ENCODE measurements around the gene GOLGA8T.
"Not testable (repeated sequence)": the region's sequence is repeated elsewhere in the genome, so short reads cannot be mapped to it uniquely, and the experiment has no call there.

The GOLGA8T gene, protein sequence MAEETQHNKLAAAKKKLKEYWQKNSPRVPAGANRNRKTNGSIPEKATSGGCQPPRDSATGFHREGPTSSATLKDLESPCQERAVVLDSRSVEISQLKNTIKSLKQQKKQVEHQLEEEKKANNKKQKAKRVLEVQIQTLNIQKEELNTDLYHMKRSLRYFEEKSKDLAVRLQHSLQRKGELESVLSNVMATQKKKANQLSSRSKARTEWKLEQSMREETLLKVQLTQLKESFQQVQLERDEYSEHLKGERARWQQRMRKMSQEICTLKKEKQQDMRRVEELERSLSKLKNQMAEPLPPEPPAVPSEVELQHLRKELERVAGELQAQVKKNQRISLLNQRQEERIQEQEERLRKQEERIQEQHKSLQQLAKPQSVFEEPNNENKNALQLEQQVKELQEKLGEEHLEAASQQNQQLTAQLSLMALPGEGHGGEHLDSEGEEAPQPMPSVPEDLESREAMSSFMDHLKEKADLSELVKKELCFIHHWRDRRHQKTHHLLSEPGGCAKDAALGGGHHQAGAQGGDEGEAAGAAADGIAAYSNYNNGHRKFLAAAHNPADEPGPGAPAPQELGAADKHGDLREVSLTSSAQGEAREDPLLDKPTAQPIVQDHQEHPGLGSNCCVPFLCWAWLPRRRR

GRCh38 chr15:30134751-30135150 lies at the start of gene GOLGA8T:
Gene GOLGA8T (plus strand): TSS chr15:30135051. CDS start chr15:30135149, 98 bp downstream.
- H2AFZ ChIP-seq (ENCODE audit: low read depth, low read length); H3K4me3 ChIP-seq (ENCODE audit: low read length); H3K4me1 ChIP-seq (ENCODE audit: insufficient read depth, low read length); H3K27me3 ChIP-seq (ENCODE audit: insufficient read depth, low read length); H3K9me3 ChIP-seq (ENCODE audit: low read length); H3K36me3 ChIP-seq (ENCODE audit: insufficient read depth, low read length): not testable (repeated sequence)

- H2AFZ ChIP-seq (ENCODE audit: low read depth, low read length); H3K36me3 ChIP-seq (ENCODE audit: insufficient read depth, low read length); H3K4me3 ChIP-seq (ENCODE audit: low read length); H3K4me1 ChIP-seq (ENCODE audit: insufficient read depth, low read length); H3K9me3 ChIP-seq (ENCODE audit: low read length); H3K27me3 ChIP-seq (ENCODE audit: insufficient read depth, low read length): not testable (repeated sequence)
These were observed 37.0 kb upstream of the GOLGA8T start for GRCh38 chr15:30097827-30098226.

GRCh38 chr15:30102890-30103289 lies 32.0 kb upstream of the GOLGA8T start:
- H3K4me3 ChIP-seq (ENCODE audit: low read length); H2AFZ ChIP-seq (ENCODE audit: low read depth, low read length); H3K27me3 ChIP-seq (ENCODE audit: insufficient read depth, low read length); H3K9me3 ChIP-seq (ENCODE audit: low read length); H3K36me3 ChIP-seq (ENCODE audit: insufficient read depth, low read length); H3K4me1 ChIP-seq (ENCODE audit: insufficient read depth, low read length): not testable (repeated sequence)

GRCh38 chr15:30103941-30104507 lies 30.8 kb upstream of the GOLGA8T start:
- not testable (repeated sequence) for H2AFZ ChIP-seq (ENCODE audit: low read depth, low read length); H3K4me1 ChIP-seq (ENCODE audit: insufficient read depth, low read length); H3K9me3 ChIP-seq (ENCODE audit: low read length); H3K27me3 ChIP-seq (ENCODE audit: insufficient read depth, low read length); H3K36me3 ChIP-seq (ENCODE audit: insufficient read depth, low read length); H3K4me3 ChIP-seq (ENCODE audit: low read length)

DNA sequence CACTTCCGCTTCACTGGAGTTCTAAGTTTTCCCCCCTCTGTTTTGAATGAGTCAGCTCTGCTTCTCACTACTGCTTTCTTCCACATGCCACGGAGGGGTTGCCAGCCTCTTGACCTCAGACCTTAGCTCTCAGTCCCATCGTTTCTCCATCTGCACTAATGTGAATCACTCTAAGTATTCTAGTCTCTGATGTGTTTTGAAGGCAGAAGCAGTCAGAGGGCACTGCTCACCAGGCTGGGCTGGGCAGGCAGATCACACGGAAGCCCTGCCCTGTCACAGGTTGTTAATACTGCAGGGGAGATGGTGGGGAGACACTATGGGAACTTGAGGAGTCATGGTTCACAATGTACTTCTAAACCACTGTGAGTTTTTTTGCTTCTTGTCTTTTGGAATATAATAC lies 24.3 kb upstream of the GOLGA8T start:
- H3K27me3 ChIP-seq (ENCODE audit: insufficient read depth, low read length); H2AFZ ChIP-seq (ENCODE audit: low read depth, low read length); H3K4me3 ChIP-seq (ENCODE audit: low read length); H3K4me1 ChIP-seq (ENCODE audit: insufficient read depth, low read length); H3K9me3 ChIP-seq (ENCODE audit: low read length); H3K36me3 ChIP-seq (ENCODE audit: insufficient read depth, low read length): not testable (repeated sequence)

GRCh38 chr15:30130066-30130465 lies 4.8 kb upstream of the GOLGA8T start:
- H3K9me3 ChIP-seq (ENCODE audit: low read length); H3K36me3 ChIP-seq (ENCODE audit: insufficient read depth, low read length); H3K4me1 ChIP-seq (ENCODE audit: insufficient read depth, low read length); H3K4me3 ChIP-seq (ENCODE audit: low read length); H2AFZ ChIP-seq (ENCODE audit: low read depth, low read length); H3K27me3 ChIP-seq (ENCODE audit: insufficient read depth, low read length): not testable (repeated sequence)

- not testable (repeated sequence) for H3K9me3 ChIP-seq (ENCODE audit: low read length); H3K36me3 ChIP-seq (ENCODE audit: insufficient read depth, low read length); H3K4me1 ChIP-seq (ENCODE audit: insufficient read depth, low read length); H2AFZ ChIP-seq (ENCODE audit: low read depth, low read length); H3K4me3 ChIP-seq (ENCODE audit: low read length); H3K27me3 ChIP-seq (ENCODE audit: insufficient read depth, low read length)
These were observed 8.4 kb downstream of the GOLGA8T start for GRCh38 chr15:30143246-30143645.

- H3K4me3 ChIP-seq (ENCODE audit: low read length); H3K27me3 ChIP-seq (ENCODE audit: insufficient read depth, low read length); H3K4me1 ChIP-seq (ENCODE audit: insufficient read depth, low read length); H2AFZ ChIP-seq (ENCODE audit: low read depth, low read length); H3K36me3 ChIP-seq (ENCODE audit: insufficient read depth, low read length); H3K9me3 ChIP-seq (ENCODE audit: low read length): not testable (repeated sequence)
These were observed 15.0 kb downstream of the GOLGA8T start for GRCh38 chr15:30149891-30150290.

DNA sequence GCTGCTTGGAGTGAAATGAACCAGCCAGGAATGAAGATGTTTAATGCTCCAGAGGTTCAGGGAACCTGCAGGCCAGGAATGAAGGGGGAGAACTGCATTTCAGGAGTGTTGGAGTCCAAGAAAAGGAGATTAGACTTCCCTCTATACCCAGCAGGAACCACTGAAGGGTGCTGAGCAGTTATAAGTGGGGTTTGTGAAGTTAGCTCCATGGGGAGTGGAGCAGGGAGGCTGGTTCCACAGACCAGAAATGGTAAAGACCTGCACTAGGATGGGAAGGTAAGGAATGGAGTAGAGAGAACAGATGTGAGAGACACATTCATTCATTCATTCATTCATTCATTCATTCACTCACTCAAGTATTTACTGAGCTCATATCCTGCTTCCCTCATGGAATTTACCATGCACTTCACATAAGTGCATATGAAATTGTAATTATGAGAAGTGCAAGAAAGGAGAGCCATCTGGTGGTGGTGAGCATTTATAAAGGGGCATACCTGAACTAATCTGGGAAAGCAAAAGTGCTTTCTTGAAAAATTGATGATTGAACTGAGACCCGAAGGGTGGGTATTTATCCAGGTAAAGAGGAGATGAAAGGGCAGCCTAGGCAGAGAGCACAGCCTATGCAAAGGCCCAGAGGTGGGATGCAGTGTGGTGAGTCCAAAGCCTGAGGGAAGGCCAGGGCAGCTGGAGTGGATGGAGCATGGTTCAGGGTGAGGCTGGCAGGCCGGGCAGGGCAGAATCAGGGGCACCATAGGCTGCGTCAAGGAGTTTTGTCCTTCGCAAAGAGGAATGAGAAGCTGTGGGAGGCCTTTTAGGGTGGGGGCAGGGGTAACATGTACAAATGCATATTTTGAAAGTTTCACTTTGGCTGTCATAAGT lies 27.9 kb downstream of the GOLGA8T start:
- H3K9me3 ChIP-seq (ENCODE audit: low read length); H3K4me1 ChIP-seq (ENCODE audit: insufficient read depth, low read length); H3K36me3 ChIP-seq (ENCODE audit: insufficient read depth, low read length); H3K27me3 ChIP-seq (ENCODE audit: insufficient read depth, low read length); H2AFZ ChIP-seq (ENCODE audit: low read depth, low read length); H3K4me3 ChIP-seq (ENCODE audit: low read length): not testable (repeated sequence)

- not testable (repeated sequence) for H3K27me3 ChIP-seq (ENCODE audit: insufficient read depth, low read length); H3K9me3 ChIP-seq (ENCODE audit: low read length); H3K4me1 ChIP-seq (ENCODE audit: insufficient read depth, low read length); H2AFZ ChIP-seq (ENCODE audit: low read depth, low read length); H3K4me3 ChIP-seq (ENCODE audit: low read length); H3K36me3 ChIP-seq (ENCODE audit: insufficient read depth, low read length)
These were observed 28.9 kb downstream of the GOLGA8T start for GRCh38 chr15:30163759-30164158.

DNA sequence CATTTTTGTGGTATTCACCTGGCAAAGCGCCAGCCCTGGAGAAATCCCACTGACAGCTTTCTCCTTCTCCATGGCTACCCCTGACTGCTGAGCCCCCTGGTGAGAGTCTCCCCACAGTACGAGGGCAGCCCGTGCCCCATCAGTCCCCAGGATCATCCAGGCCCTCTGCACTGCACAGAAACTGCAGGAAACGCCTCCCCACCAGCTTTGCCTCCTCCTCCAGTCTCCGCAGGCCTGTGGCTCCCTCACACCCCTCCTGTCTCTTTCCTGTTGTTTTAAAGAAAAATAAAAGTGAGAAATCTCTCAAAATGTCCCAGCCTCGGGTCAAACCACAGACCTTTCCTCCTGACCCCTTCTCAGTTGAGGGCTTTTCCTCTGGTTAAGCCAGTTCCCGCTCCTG lies 29.4 kb downstream of the GOLGA8T start:
- not testable (repeated sequence) for H3K36me3 ChIP-seq (ENCODE audit: insufficient read depth, low read length); H3K4me1 ChIP-seq (ENCODE audit: insufficient read depth, low read length); H3K9me3 ChIP-seq (ENCODE audit: low read length); H2AFZ ChIP-seq (ENCODE audit: low read depth, low read length); H3K27me3 ChIP-seq (ENCODE audit: insufficient read depth, low read length); H3K4me3 ChIP-seq (ENCODE audit: low read length)

DNA sequence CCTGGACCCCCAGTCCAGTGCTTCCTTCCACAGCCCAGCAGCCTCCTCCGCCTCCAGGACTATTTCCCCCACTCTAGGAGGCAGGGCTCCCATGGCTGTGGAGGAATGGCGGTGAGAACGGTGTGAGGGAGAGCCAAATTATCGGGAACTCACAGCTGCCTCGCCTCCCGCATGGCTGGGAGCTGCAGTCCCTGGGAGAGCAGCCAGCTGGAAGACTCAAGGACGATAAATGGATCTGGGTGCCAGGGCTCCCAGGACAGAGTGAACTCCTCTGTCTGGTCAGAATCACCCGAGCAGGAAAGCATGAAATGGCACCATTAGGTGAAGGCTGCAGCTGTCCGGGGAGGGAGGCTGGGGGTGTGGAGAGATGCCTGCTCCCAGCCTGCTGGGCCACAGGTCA lies 32.6 kb downstream of the GOLGA8T start:
- H3K36me3 ChIP-seq (ENCODE audit: insufficient read depth, low read length); H3K27me3 ChIP-seq (ENCODE audit: insufficient read depth, low read length); H2AFZ ChIP-seq (ENCODE audit: low read depth, low read length); H3K9me3 ChIP-seq (ENCODE audit: low read length); H3K4me1 ChIP-seq (ENCODE audit: insufficient read depth, low read length); H3K4me3 ChIP-seq (ENCODE audit: low read length): not testable (repeated sequence)

GRCh38 chr15:30167886-30168285 lies 33.0 kb downstream of the GOLGA8T start:
- H3K9me3 ChIP-seq (ENCODE audit: low read length); H3K36me3 ChIP-seq (ENCODE audit: insufficient read depth, low read length); H3K4me3 ChIP-seq (ENCODE audit: low read length); H2AFZ ChIP-seq (ENCODE audit: low read depth, low read length); H3K4me1 ChIP-seq (ENCODE audit: insufficient read depth, low read length); H3K27me3 ChIP-seq (ENCODE audit: insufficient read depth, low read length): not testable (repeated sequence)

Measured in neuron (in vitro differentiated cells).